RPMI7951 (cell line): ENCODE results near the gene GAB1. TPM values are rescaled to one million over a fixed set of nuclear protein-coding genes. Genes with fewer than 3 reads are reported as not detected.
"Not testable (repeated sequence)": the region's sequence is repeated elsewhere in the genome, so short reads cannot be mapped to it uniquely, and the experiment has no call there.

Source experiments
- DNase-seq: peaks from one replicate; pipeline ENCODE4 v3.0.0-alpha.2; 2012; ENCODE audit warnings: low read depth
- total RNA-seq: library from RNA; depleted of rRNA; stranded (reverse); fragments of >200 nt; shearing (Covaris generic); gene quantifications from 2 replicates; pipeline ENCODE4 v1.2.3, GENCODE V29; 2014

GAB1 gene
- total RNA-seq, 1 experiment from 2014 or later = 11.5 TPM

GRCh38 chr4:143337600-143338287 lies 1.1 kb downstream of the GAB1 start:
- peak; percentile 64 for DNase-seq

- no peak for DNase-seq
Measured at GRCh38 chr4:143338313-143338712, 1.6 kb downstream of the GAB1 start.

DNA sequence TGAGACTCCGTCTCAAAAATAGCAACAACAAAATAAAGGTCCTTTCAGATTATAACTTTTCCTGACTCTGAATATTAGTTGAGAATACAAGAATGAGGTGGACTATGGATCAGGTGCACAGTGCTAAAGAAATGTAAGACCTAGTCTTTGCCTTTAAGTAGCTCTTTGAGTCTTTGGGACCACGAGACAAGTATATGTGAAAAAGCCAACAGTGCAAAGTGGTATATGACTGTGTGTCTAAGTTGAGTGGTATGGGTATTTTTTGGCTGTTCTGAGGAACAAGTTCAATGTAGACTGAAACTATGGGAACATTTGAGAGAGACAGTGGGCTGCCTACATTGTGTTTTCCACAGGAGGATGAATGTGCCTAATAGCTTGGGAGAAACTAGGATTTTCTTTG lies 2.8 kb downstream of the GAB1 start:
- no peak for DNase-seq

DNA sequence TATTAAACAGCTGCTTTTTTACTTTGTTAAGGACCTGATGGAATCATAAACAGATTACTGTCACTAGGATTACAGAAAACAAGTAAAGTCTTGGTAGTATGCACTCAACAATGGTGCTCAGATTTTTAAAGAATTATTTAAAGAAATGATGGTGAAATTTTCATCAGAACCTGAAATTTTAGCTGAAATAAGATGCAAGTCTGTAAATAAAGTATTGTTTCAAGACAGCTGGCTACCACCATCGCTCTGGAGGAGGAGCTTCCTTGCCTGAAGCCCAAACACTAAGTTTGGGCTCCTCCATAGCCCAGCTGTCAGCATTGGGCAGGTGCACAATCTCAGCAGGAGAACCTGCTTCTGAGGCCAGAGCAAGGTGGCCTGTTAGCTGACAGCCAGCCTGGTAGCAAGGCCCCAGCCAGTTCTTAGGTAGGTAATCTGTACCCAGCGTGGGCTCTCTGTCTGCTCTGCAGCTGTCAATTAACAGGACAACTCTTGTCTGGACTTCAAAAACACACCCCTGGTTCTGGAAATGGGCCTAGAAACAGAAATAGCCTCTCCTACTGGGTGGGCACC lies 4.6 kb downstream of the GAB1 start:
- no peak for DNase-seq

DNA sequence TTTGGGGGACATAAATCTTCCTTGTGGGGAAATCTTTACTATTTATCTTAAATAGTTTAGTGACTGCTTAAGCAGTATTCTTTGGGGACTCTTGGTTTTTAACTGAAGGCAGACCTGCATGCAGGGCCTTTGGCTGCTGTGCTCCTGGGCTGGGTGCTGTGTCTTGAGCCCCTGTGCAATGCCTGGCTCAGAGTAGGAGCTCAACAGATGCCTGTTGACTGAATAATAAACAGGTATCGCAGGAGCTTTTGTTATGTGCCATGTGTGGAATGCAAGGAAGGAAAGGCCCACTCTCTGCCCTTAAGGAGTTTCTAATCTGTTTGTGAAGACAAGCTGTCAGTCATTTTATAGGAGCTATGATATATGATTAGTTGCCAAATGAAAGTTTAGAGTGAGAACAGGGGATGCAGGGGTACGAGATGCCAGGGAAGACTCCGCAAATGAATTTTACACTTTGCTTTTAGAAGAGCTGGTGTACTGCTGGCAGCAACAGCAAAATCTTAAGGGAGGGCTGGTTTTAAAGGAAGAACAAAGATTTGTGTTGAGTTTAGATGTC lies 6.7 kb downstream of the GAB1 start:
- DNase-seq = no peak

DNA sequence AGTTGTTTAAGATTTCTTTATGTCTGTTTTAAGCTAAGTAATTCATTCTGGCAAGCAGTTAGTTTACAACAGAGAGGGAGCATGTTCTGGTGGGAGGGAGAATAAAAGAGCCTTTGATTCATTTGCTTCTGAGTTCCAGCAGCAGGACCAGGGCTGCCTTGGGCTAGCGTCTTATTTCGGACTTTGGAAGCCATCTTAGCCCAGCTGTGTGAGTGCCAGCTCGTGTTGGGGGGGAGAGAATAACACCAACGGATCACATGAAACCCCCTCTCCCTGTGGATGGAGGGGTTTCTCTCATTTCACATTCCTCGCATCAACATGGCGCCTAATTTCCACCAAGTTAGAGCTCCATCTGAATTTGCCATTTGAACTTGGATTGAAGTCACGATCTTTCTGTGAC lies 7.4 kb downstream of the GAB1 start:
- peak; percentile 29 for DNase-seq

DNA sequence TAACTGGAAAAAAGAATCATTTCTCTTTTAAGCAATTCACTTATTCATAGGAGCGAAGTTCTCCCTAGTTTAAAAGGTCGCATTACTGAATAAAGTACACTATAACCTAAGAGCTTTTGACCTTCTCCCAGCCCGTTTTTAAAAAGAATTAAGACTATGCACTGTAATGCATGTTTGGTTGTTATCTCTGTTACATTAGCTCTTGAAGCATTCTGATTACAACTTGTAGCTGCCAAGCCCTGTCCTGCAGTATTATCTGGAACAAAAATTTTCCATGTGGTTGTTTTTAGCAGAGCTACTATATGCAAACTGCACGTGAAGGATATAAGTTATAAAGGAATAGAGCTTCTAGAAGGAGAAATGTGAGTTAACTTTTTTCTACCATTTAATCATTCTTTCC lies 8.1 kb downstream of the GAB1 start:
- DNase-seq = no peak

DNA sequence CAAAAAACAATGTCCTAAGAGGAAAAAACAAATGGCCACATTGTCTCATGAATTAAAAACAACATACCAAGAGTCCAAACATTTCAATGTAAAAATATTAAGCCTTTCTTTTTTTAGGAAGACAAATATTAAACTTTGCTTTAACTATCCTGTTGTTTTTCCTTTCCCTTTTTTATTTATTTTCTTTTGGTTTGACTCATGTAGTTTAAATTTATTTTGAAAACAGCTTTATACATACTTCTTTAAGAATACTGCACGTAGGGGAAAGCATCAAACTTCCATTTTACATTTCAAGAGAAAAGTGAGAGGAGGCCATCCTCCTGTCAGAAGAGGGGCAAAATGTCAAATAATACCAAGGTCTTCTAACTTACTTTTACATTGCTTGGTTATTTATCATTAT lies 8.7 kb downstream of the GAB1 start:
- no peak for DNase-seq

GRCh38 chr4:143346206-143346605 lies 9.5 kb downstream of the GAB1 start:
- no peak for DNase-seq

DNA sequence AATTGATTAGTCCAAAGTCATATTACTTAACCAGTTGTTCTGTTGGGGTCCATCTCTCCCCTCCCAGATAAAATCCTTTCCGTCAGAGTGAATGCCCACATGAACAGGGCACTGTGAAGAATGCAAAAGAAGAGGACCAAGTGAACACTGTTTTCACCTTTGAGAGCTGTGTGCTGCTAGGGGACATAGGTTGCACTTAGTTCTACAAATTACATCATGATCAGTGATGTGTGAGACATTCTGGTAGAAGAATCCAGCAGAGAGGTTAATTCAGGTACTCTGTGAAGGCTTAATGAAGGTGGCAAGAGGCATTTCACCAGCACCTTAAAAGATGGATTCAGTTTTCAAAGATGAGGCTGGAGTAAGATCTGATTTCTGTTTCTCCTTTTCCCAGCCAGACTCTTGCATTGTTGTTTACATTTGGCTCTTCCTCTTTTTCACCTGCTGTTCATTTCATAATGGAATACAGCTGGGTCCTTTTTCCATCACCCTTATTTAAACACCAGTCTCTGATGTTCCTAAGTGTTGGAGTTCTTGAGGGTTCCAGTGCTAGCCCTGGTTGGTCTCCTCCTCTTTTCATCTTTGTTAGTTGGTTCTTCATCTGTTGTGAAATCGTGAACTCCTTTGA lies 10.9 kb downstream of the GAB1 start:
- no peak for DNase-seq

GRCh38 chr4:143348233-143349077 lies 11.8 kb downstream of the GAB1 start:
- DNase-seq = no peak

GRCh38 chr4:143349858-143350527 lies 13.3 kb downstream of the GAB1 start:
- DNase-seq = not testable (repeated sequence)

- DNase-seq = no peak
Measured at GRCh38 chr4:143351149-143351691, 14.5 kb downstream of the GAB1 start.

DNA sequence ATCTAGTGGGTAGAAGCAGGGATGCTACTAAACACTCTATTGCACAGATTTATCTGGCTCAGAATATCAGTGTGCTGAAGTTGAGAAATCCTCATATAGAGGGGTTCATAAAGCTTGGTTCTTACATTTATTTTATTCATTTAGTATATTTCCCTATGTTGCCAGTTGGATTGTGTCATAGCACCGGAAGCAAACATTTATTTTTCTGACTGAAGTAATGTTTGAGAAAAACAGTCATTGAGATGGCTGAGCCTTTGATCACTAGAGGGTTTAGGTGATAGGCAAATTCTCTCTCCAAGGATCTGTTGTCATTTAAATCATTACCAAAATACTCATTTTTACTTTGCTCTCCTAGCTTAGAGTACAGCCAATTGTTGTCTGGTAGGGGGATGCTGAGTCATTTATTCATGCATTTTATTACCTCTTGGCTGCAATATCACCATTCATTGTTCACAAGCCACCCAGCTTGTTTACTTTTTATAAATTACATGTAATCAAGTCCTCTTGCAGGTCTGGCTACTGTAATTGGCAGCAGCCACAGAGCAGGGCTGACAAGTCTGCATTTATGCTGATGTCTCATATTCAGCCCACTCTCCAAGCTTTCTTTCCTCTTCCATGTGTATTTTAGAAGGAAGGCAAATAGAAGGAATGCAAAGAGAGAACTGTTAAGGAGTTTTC lies 15.2 kb downstream of the GAB1 start:
- no peak for DNase-seq

GRCh38 chr4:143352720-143353119 lies 16.0 kb downstream of the GAB1 start:
- no peak for DNase-seq

DNA sequence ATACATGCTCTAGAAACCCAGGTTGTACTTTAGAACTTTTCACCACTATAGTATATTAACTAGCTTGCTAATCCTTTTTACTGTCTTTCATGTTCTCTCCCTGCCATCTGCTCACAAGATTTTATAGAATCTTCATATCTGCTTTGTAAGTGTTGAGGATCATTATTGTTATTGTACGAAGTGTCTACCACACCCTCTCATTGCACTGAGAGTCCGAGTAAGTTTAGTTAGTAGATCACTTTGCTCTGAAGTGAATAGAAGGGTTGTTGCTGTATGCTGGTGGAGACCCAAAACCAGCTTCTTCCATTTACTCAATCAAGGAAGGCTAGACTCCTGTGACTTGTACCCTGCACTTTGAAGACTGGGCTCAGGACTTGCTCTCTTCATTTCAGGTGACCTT lies 17.1 kb downstream of the GAB1 start:
- no peak for DNase-seq

DNA sequence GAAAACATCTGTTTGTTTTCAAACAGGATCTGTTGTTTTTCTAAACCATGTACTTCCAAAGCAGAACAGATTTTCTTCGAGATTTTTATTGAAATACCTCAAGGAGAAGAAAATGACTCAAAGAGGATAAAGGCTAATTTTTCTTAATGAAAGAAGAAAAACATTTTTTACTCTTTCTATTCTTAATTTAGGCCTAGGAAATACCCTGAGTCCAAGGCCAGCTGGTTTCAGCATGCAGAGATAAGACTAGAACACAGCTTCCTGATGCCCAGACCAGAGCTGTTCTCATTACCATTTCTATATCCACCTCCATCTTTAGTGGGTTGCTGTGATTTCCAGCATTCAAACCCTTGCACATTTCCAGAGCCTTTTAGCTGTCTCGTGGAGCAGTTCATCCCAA lies 18.3 kb downstream of the GAB1 start:
- no peak for DNase-seq

- DNase-seq = peak; percentile 31
Measured at GRCh38 chr4:143355540-143356217, 19.0 kb downstream of the GAB1 start.

DNA sequence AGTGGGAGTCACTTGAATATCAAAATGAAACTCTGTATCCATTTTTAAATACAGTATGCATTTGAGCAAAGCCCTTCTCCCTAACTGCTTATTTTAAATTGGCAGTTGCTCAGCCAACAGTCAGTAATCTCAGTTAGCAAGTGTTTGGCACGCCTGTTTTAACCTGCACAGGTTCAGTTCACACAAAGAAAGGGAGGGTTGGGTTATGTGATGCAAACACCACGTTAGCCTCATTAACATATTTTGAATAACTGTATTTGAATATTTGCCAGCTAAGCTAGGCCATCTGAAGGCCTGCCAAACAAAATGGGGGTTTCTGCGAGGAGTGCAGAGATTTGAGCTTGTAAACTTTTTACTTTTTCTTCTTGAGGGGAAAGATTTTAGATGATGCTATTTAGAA lies 19.8 kb downstream of the GAB1 start:
- DNase-seq = no peak

- no peak for DNase-seq
Measured at GRCh38 chr4:143357161-143357845, 20.6 kb downstream of the GAB1 start.
